WERI-Rb-1 (cell line): ENCODE results near the gene FOXP3.
"Not testable (repeated sequence)": the region's sequence is repeated elsewhere in the genome, so short reads cannot be mapped to it uniquely, and the experiment has no call there.

ENCODE experiments used
- DNase-seq: peaks from one replicate; pipeline ENCODE4 v3.0.0-alpha.2; 2020
- H3K27ac ChIP-seq: fragments of 250-450 bp; sonication (Bioruptor Pico); 2 replicates; pipeline ENCODE4 v1.5.1; 2020; ENCODE audit warnings: mild to moderate bottlenecking, moderate library complexity
- H3K27me3 ChIP-seq: fragments of 250-450 bp; sonication (Bioruptor Pico); 2 replicates; pipeline ENCODE4 v1.5.1; 2021; ENCODE audit warnings: mild to moderate bottlenecking, low read depth, moderate library complexity; ENCODE audit not compliant: insufficient read depth, severe bottlenecking
- H3K36me3 ChIP-seq: fragments of 250-450 bp; sonication (Bioruptor Pico); 2 replicates; pipeline ENCODE4 v1.5.1; 2020; ENCODE audit warnings: mild to moderate bottlenecking, moderate library complexity
- H3K4me3 ChIP-seq: 2 replicates; pipeline ENCODE4 v1.5.1; 2011; ENCODE audit warnings: low read depth, mild to moderate bottlenecking, control low read depth, low read length
- H3K9me3 ChIP-seq: fragments of 250-450 bp; sonication (Bioruptor Pico); 2 replicates; pipeline ENCODE4 v1.5.1; 2021; ENCODE audit warnings: mild to moderate bottlenecking, moderate library complexity; ENCODE audit not compliant: severe bottlenecking
- CTCF ChIP-seq: IDR thresholded peaks from 2 replicates; pipeline ENCODE4 v1.5.1; 2011; ENCODE audit warnings: low read depth, mild to moderate bottlenecking, control low read depth, inconsistent platforms, low read length

FOXP3 gene, protein sequence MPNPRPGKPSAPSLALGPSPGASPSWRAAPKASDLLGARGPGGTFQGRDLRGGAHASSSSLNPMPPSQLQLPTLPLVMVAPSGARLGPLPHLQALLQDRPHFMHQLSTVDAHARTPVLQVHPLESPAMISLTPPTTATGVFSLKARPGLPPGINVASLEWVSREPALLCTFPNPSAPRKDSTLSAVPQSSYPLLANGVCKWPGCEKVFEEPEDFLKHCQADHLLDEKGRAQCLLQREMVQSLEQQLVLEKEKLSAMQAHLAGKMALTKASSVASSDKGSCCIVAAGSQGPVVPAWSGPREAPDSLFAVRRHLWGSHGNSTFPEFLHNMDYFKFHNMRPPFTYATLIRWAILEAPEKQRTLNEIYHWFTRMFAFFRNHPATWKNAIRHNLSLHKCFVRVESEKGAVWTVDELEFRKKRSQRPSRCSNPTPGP

DNA sequence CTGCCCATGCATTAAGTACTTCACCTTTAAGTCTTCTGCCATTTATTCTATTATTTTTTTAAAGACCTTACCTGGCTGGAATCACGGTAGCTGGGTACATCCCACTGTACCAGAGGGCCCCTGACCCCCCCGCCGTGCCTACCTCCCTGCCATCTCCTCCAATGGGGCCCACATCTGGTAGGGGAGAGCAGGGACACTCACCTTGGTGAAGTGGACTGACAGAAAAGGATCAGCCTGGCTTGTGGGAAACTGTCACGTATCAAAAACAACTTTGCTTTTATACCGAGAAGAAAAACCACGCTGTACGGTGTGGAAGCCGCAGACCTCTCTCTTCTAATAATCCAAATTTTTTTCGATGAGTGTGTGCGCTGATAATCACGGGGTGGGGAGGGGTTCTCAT lies at the start of gene FOXP3:
TSS of gene FOXP3 (minus strand) at position 251 of the 400 bp plus-strand sequence. CDS start 6,205 bp downstream, outside the sequence.
- H3K27ac ChIP-seq: no peak within 1 kb of the TSS
- H3K36me3 ChIP-seq: no peaks in the 10 kb centered on the region
- no peak for TF ChIP-seq CTCF
- H3K27me3 ChIP-seq: peaks cover 13% of the 10 kb centered on the region
- H3K4me3 ChIP-seq: no peak within 1 kb of the TSS
- H3K9me3 ChIP-seq: no peaks in the 10 kb centered on the region
- DNase-seq: no peak

GRCh38 chrX:49312176-49312575 lies 47.7 kb upstream of the FOXP3 start:
- Histone ChIP-seq H3K27me3 (peaks cover 75% of the 10 kb centered on the region), H3K27ac (no peak overlapping the region), H3K4me3 (no peak overlapping the region), H3K9me3 (no peaks in the 10 kb centered on the region), H3K36me3 (no peaks in the 10 kb centered on the region)
- TF ChIP-seq CTCF: no peak
- DNase-seq: no peak

DNA sequence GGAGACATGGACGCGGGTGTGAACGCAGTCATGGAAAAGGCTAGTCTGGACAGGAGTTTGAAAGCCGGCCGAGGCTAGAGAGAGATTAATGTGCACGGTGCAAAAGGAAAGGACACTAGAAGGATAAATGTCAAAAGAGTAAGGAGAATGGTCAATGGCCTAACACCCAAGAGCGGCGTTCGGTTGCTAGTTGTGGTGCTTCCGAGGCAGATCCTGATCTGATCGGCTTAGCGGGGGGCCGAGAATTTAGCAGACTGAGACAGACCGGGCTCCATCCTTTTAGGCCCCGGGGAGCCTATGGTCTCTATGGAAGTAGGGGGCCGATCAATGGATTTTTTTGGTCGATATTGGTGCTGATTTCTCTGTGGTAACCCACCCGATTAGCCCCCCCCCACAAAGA lies 45.9 kb upstream of the FOXP3 start:
- Histone ChIP-seq H3K27ac (no peak overlapping the region), H3K4me3 (no peak overlapping the region), H3K36me3 (no peaks in the 10 kb centered on the region), H3K27me3 (peaks cover 68% of the 10 kb centered on the region), H3K9me3 (no peaks in the 10 kb centered on the region)
- TF ChIP-seq CTCF: no peak
- no peak for DNase-seq

GRCh38 chrX:49309401-49309981 lies 45.0 kb upstream of the FOXP3 start:
- no peak for DNase-seq
- Histone ChIP-seq H3K36me3 (no peaks in the 10 kb centered on the region), H3K9me3 (no peaks in the 10 kb centered on the region), H3K27ac (no peak overlapping the region), H3K27me3 (peaks cover 67% of the 10 kb centered on the region), H3K4me3 (no peak overlapping the region)
- TF ChIP-seq CTCF: no peak

GRCh38 chrX:49308604-49309269 lies 44.2 kb upstream of the FOXP3 start:
- Histone ChIP-seq H3K36me3 (no peaks in the 10 kb centered on the region), H3K27me3 (peaks cover 71% of the 10 kb centered on the region), H3K27ac (no peak overlapping the region), H3K9me3 (no peaks in the 10 kb centered on the region), H3K4me3 (no peak overlapping the region)
- no peak for TF ChIP-seq CTCF
- no peak for DNase-seq

GRCh38 chrX:49307775-49308174 lies 43.3 kb upstream of the FOXP3 start:
- DNase-seq, H3K36me3 ChIP-seq, H3K4me3 ChIP-seq, H3K27ac ChIP-seq, H3K9me3 ChIP-seq: not testable (repeated sequence)
- H3K27me3 ChIP-seq: peaks cover 74% of the 10 kb centered on the region
